RWPE1 (cell line): ENCODE results near the gene PPA2.

Experiments
- CTCF ChIA-PET: fragments of 350-600 bp; sonication (Branson Sonifier 250); formaldehyde crosslinking; extraction: SDS; loops from one replicate; lab custom pipeline; 2021; lab: Yijun Ruan, JAX
- POLR2A ChIA-PET: fragments of 400-600 bp; formaldehyde crosslinking; extraction: SDS; loops from one replicate; lab custom pipeline; 2020; ENCODE audit warnings: antibody characterized with exemption; ENCODE audit not compliant: low non-redundant PET; lab: Yijun Ruan, JAX
- DNase-seq: peaks from one replicate; pipeline ENCODE4 v3.0.0; 2012; ENCODE audit warnings: low spot score
- H3K27ac ChIP-seq: fragments of 450-650 bp; 2 replicates; pipeline ENCODE4 v1.5.1; 2017
- TF ChIP-seq, protein P1 (sequence below): fragments of 450-650 bp; conservative IDR thresholded peaks from 2 replicates; pipeline ENCODE4 v1.5.1; 2017; ENCODE audit warnings: low read depth, mild to moderate bottlenecking

The PPA2 gene

DNA sequence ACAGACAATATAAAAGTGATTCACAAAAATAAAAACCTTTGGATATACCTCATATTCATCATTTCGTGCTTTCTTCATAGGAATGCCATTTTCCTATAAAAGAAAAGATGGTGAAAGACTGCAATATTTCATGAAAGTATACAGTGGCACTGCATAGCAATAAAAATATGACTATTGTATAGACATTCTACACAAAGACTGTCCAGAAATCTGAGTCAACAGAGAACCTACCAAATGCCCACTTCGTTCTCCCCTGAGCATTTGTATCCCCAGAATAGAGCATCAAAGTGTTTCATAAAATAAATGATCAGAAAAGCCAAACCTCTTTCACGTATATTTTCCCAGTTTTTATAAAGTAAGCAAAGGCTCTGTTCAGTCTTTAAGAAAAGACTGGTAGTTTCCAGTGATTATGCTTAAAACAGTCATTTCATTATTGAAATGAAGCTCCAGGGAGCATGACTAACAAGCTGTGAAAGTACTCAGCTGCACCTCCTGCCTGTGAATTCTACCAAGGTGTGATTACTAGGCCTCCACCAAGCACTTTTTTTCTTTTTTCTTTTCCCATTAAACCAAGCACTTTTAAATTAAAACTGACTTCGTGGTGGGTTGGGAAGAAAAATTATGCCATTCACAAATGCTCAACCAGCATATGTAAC is 20.2 kb downstream of the PPA2 start:
- ChIA-PET POLR2A (no interaction called here), CTCF (no interaction called here)
- TF ChIP-seq, protein P1, sequence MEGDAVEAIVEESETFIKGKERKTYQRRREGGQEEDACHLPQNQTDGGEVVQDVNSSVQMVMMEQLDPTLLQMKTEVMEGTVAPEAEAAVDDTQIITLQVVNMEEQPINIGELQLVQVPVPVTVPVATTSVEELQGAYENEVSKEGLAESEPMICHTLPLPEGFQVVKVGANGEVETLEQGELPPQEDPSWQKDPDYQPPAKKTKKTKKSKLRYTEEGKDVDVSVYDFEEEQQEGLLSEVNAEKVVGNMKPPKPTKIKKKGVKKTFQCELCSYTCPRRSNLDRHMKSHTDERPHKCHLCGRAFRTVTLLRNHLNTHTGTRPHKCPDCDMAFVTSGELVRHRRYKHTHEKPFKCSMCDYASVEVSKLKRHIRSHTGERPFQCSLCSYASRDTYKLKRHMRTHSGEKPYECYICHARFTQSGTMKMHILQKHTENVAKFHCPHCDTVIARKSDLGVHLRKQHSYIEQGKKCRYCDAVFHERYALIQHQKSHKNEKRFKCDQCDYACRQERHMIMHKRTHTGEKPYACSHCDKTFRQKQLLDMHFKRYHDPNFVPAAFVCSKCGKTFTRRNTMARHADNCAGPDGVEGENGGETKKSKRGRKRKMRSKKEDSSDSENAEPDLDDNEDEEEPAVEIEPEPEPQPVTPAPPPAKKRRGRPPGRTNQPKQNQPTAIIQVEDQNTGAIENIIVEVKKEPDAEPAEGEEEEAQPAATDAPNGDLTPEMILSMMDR = no peak
- DNase-seq = no peak
- no peak overlapping the region for H3K27ac ChIP-seq

DNA sequence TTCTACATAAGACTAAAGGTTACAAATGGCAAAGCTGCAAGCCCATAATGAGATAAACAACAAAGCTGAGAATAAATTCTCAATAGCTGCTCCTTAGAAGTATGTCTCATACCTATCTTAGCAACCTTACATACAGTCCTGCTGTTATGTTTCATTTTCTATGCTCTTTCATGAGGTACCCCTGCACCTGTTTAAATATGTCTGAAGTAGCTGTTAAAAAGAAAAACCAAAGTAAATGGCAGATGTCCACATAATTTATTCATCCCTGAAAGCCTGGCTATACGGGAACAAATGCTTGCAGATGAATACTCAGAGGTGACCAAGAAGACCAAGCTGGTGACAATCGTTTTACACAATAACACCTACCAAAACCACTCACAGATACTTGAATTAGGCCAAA is 22.5 kb downstream of the PPA2 start:
- H3K27ac ChIP-seq = no peak overlapping the region
- ChIA-PET CTCF (interaction anchor here (0.9 kb wide), 1 partner anchor 29 kb away, joined by 3 read pairs; no protein-coding TSS in a partner anchor), POLR2A (no interaction called here)
- no peak for DNase-seq
- TF ChIP-seq, protein P1 = no peak

DNA sequence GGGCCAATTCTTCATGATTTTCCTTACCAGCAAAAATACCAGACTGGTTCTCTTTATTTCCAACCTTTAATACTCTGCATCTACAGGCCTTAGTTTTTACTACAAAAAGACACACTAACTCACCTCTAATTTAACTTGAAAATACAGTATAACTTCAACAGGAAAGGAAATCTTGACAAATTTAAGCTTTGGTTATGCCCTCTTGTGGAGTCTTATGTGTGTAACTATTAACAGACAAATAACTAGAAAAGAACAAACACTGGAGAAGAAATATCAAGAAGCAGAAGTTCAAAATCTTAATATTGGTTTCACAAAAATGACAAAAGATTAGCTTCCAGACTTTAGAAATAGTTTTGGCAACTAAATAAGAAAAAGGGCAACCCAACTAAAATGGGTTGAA is 33.0 kb downstream of the PPA2 start:
- H3K27ac ChIP-seq = no peak overlapping the region
- DNase-seq = no peak
- POLR2A ChIA-PET = no interaction called here
- TF ChIP-seq, protein P1 = no peak
- CTCF ChIA-PET = no interaction called here

DNA sequence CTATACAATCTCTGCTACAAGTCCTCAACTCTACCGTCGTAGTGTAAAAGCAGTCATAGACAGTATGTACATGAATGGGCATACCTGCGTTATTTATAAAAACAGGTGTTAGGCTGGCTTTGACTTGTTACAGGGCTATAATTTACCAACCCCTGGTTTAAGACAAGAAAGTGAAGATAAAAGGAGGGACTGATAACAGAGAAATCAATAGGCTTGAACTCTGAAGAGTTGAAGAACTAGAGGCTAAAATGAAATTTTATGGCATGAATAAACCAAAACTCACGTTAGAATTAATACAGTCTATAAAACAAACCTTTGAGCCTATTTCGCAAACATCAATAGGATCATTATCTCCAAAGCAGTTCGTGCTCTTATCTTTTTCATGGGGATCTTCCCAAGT is 36.2 kb downstream of the PPA2 start:
- ChIA-PET POLR2A (no interaction called here), CTCF (no interaction called here)
- H3K27ac ChIP-seq = no peak overlapping the region
- TF ChIP-seq, protein P1 = no peak
- DNase-seq = no peak

DNA sequence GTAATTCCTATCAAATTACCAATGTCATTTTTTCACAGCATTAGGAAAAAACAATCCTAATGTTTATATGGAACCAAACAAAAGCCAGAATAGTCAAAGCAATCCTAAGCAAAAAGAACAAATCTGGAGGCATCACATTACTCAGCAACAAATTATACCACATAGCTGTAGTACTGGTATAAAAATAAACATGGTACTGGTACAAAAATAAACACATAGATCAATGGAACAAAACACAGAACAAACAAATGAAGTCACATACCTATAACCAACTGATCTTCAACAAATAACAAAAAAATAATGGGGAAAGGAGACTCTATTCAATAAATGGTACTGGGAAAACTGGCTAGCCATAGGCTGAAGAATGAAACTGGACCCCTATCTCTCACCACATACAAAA is 37.4 kb downstream of the PPA2 start:
- no peak overlapping the region for H3K27ac ChIP-seq
- TF ChIP-seq, protein P1 = no peak
- ChIA-PET CTCF (no interaction called here), POLR2A (no interaction called here)
- DNase-seq = no peak

DNA sequence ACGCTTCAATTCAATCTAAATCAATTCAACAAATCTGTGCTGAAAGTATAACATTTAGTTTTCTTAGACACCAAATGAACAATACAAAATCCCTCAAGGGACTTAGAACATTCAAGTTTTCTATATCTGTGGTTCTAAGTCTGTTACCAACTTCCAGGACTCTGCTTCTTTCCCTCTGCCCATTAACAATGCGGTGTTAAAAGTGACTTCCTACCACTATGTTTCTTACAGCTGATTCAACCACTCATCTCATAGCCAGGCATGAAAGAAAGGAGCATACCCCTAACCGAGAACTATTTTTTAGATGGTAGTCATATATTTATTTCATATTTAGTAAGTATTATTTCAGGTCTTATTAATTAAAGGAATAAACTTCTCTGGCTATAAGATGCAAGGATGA is 38.9 kb downstream of the PPA2 start:
- DNase-seq = no peak
- TF ChIP-seq, protein P1 = no peak
- ChIA-PET CTCF (no interaction called here), POLR2A (no interaction called here)
- no peak overlapping the region for H3K27ac ChIP-seq
